Ovary (tissue), 3 donors: ENCODE measurements around the gene BTRC.

Source experiments
- EP300 ChIP-seq: sonication (generic); formaldehyde crosslinking; IDR thresholded peaks from one replicate; pipeline ENCODE4 v1.6.1; 2017; ENCODE audit warnings: antibody characterized with exemption
- POLR2A ChIP-seq: fragments of 450-650 bp; IDR thresholded peaks from one replicate; pipeline ENCODE4 v1.6.1; 2017; ENCODE audit warnings: antibody characterized with exemption, mild to moderate bottlenecking, moderate library complexity
- TF ChIP-seq, protein P1 (sequence below), 3 donors: fragments of 450-650 bp in 2 of 3; fragments of 200-600 bp in 1 of 3; IDR thresholded peaks; one replicate each; pipeline versions ENCODE4 v1.5.1 to v1.8.0; 2016 to 2022; ENCODE audit warnings: antibody characterized with exemption in 3 of 3, mild to moderate bottlenecking in 1 of 3
- donor health status: DM: no; HTN: no; CAD: no.

DNA sequence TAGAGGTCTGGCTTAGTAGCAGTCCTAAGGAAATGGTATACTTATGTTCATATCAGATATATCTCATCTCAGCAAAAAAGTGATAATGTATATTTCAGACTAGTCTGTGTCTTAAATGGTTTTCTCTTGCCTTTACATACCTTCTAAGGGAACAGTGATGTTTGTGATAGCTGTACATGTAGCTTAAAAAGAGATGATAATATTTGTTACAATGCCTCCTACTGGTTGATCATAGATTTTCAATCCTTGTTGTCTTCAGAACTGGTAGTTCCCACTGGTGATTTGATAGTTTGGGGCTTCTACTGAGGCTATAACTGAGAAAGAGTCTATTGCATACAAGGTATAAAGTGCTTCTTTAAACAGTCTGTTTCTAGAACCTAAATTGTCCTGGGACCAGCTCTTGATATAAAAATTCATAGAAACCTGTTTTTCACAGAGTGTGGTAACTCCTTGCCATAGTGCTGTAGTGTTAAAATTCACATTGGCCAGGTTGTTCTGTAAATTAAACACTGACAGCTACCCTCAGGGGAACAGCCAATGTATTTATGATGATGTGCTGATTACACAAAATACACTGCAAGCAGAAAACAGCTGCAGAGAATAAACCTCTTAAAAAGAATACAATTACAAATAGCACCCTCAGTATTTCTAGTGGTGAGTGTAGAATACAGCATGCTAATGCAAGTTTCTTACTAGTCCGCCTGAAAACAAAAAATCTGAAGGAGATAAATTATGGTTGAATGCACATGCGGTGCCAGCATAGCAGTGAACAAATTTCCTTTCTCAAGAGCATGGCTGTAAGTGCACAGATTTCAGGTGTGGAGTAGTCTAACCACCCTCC, 90.3 kb downstream of the BTRC start:
- TF ChIP-seq, protein P1, sequence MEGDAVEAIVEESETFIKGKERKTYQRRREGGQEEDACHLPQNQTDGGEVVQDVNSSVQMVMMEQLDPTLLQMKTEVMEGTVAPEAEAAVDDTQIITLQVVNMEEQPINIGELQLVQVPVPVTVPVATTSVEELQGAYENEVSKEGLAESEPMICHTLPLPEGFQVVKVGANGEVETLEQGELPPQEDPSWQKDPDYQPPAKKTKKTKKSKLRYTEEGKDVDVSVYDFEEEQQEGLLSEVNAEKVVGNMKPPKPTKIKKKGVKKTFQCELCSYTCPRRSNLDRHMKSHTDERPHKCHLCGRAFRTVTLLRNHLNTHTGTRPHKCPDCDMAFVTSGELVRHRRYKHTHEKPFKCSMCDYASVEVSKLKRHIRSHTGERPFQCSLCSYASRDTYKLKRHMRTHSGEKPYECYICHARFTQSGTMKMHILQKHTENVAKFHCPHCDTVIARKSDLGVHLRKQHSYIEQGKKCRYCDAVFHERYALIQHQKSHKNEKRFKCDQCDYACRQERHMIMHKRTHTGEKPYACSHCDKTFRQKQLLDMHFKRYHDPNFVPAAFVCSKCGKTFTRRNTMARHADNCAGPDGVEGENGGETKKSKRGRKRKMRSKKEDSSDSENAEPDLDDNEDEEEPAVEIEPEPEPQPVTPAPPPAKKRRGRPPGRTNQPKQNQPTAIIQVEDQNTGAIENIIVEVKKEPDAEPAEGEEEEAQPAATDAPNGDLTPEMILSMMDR (IDR thresholded peaks at IDR 0.05): no peak
- TF ChIP-seq POLR2A: no peak
- TF ChIP-seq EP300: no peak
